Mesenchymal stem cell (in vitro differentiated cells and primary cell): ENCODE measurements around the gene TGM2.

Experiments
- DNase-seq: peaks from one replicate; pipeline ENCODE4 v3.0.0-alpha.2; 2013
- H2AFZ ChIP-seq: one replicate; pipeline ENCODE4 v1.6.1; 2013; ENCODE audit warnings: low read depth, mild to moderate bottlenecking, control low read depth, inconsistent platforms, low read length, moderate library complexity
- H2AK5ac ChIP-seq: 2 replicates; pipeline ENCODE4 v1.6.1; 2013; ENCODE audit warnings: low read length, moderate library complexity, mild to moderate bottlenecking, inconsistent platforms; ENCODE audit not compliant: severe bottlenecking
- H2BK120ac ChIP-seq: one replicate; pipeline ENCODE4 v1.6.1; 2013; ENCODE audit warnings: low read depth, mild to moderate bottlenecking, inconsistent platforms, low read length, moderate library complexity
- H2BK12ac ChIP-seq, 2 experiments: one replicate each; pipeline ENCODE4 v1.6.1; 2013; ENCODE audit warnings: inconsistent platforms in 2 of 2, low read length in 2 of 2, mild to moderate bottlenecking in 2 of 2, moderate library complexity in 2 of 2, control low read depth in 1 of 2
- H2BK15ac ChIP-seq: one replicate; pipeline ENCODE4 v1.6.1; 2013; ENCODE audit warnings: mild to moderate bottlenecking, low read depth, inconsistent platforms; ENCODE audit not compliant: poor library complexity, severe bottlenecking
- H2BK5ac ChIP-seq: 2 replicates; pipeline ENCODE4 v1.6.1; 2013; ENCODE audit warnings: low read depth, mild to moderate bottlenecking, low read length, control low read depth, inconsistent platforms; ENCODE audit not compliant: poor library complexity, severe bottlenecking
- H3K14ac ChIP-seq, 2 experiments: one replicate each; pipeline ENCODE4 v1.6.1; 2013; ENCODE audit warnings: inconsistent platforms in 2 of 2, low read length in 2 of 2, control low read depth in 1 of 2, mild to moderate bottlenecking in 1 of 2, moderate library complexity in 1 of 2
- H3K18ac ChIP-seq, 2 experiments: one replicate each; pipeline ENCODE4 v1.6.1; 2013; ENCODE audit warnings: inconsistent platforms in 2 of 2, low read length in 2 of 2, control low read depth in 1 of 2, low read depth in 1 of 2, mild to moderate bottlenecking in 1 of 2
- H3K23ac ChIP-seq, 2 experiments: one replicate each; pipeline ENCODE4 v1.6.1; 2013; ENCODE audit warnings: inconsistent platforms in 2 of 2, low read length in 2 of 2, mild to moderate bottlenecking in 2 of 2, moderate library complexity in 2 of 2, control low read depth in 1 of 2
- H3K27ac ChIP-seq: 2 replicates; pipeline ENCODE4 v1.5.1; 2013; ENCODE audit warnings: mild to moderate bottlenecking, moderate library complexity, low read length, control low read depth, inconsistent platforms; ENCODE audit not compliant: poor library complexity, severe bottlenecking
- H3K27me3 ChIP-seq, 2 experiments: 2 replicates each; pipeline versions ENCODE4 v1.6.1 to v1.7.0; 2013; ENCODE audit warnings: low read length in 2 of 2, mild to moderate bottlenecking in 2 of 2, moderate library complexity in 2 of 2, control low read depth in 1 of 2, inconsistent platforms in 1 of 2; ENCODE audit not compliant: control insufficient read depth in 1 of 2, insufficient read depth in 1 of 2
- H3K36me3 ChIP-seq, 2 experiments: 2 replicates each; pipeline versions ENCODE4 v1.6.1 to v1.7.0; 2013; ENCODE audit warnings: low read length in 2 of 2, control low read depth in 1 of 2, inconsistent platforms in 1 of 2, low read depth in 1 of 2, mild to moderate bottlenecking in 1 of 2; ENCODE audit not compliant: insufficient read depth in 2 of 2, control insufficient read depth in 1 of 2
- H3K4ac ChIP-seq, 2 experiments: one replicate each; pipeline ENCODE4 v1.6.1; 2013; ENCODE audit warnings: inconsistent platforms in 2 of 2, low read length in 2 of 2, mild to moderate bottlenecking in 2 of 2, moderate library complexity in 2 of 2, control low read depth in 1 of 2, low read depth in 1 of 2
- H3K4me1 ChIP-seq: 2 replicates; pipeline ENCODE4 v1.6.1; 2013; ENCODE audit warnings: low read depth, low read length, control low read depth; ENCODE audit not compliant: control insufficient read depth, insufficient read depth
- H3K4me2 ChIP-seq: 2 replicates; pipeline ENCODE4 v1.6.1; 2013; ENCODE audit warnings: low read length, mild to moderate bottlenecking, inconsistent platforms; ENCODE audit not compliant: poor library complexity, severe bottlenecking
- H3K4me3 ChIP-seq, 2 experiments: 2 replicates each; pipeline versions ENCODE4 v1.5.1 to v1.7.0; 2013; ENCODE audit warnings: low read length in 2 of 2, mild to moderate bottlenecking in 2 of 2, control low read depth in 1 of 2, low read depth in 1 of 2; ENCODE audit not compliant: insufficient read depth in 1 of 2
- H3K79me1 ChIP-seq: replicated peaks from 2 replicates; pipeline ENCODE4 v1.6.1; 2013; ENCODE audit warnings: mild to moderate bottlenecking, control low read depth, low read length, inconsistent platforms; ENCODE audit not compliant: poor library complexity, severe bottlenecking
- H3K9ac ChIP-seq: 2 replicates; pipeline ENCODE4 v1.7.0; 2013; ENCODE audit warnings: mild to moderate bottlenecking, low read length, moderate library complexity
- H3K9me3 ChIP-seq: 2 replicates; pipeline ENCODE4 v1.7.0; 2013; ENCODE audit warnings: mild to moderate bottlenecking, low read length; ENCODE audit not compliant: control insufficient read depth
- H4K8ac ChIP-seq: one replicate; pipeline ENCODE4 v1.6.1; 2013; ENCODE audit warnings: inconsistent platforms, mild to moderate bottlenecking, low read length, moderate library complexity
- H4K91ac ChIP-seq: one replicate; pipeline ENCODE4 v1.6.1; 2013; ENCODE audit warnings: mild to moderate bottlenecking, low read length, inconsistent platforms
- WGBS: methylation state at CpG from one replicate; pipeline ENCODE4 v1.1.7; 2013; ENCODE audit warnings: mixed read lengths; 5-methylcytosine and 5-hydroxymethylcytosine counted together

Gene TGM2

DNA sequence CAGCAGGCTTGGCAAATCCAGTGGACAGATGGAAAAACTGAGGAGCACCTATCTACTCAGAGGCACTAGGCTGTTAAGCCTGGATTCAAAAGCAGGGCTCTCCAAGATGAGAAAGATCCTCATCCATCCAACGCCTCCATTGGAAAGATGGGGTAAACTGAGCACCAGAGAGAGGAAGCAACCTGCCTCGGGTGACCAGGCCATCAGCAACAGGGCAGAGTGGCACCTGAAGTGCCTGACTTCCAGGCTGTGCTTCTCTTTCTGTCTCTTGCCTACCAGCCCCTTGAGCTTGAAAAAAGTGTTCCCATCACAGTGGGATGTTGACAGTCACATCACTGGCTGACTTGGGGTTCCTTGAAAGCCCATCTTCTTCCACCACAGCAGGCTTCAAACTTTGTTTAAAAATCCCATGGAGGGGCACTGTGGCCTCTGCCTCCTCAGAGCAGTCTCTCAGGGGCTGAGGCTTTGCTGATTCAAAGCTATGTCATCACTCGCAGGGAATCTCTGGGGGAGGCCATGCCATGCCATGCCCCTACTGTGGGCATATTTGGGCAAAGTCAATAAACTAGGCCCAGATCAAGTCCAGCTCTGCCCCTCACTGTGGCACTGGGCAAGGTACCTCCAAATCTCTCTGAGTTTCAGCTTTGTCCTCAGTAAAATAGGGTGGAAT, 44.8 kb upstream of the TGM2 start:
- Histone ChIP-seq H3K14ac (no peak overlapping the region), H3K4me3 (no peak overlapping the region), H2BK5ac (no peak overlapping the region), H3K4me1 (peaks cover 4% of the 10 kb centered on the region), H4K8ac (peak overlapping the region; percentile 78), H2AFZ (no peak overlapping the region), H3K27me3 (peaks cover 0 to 2% of the 10 kb centered on the region in 2 experiments), H3K4ac (no peak overlapping the region), H4K91ac (no peak overlapping the region), H2AK5ac (no peak overlapping the region), H3K4me2 (no peak overlapping the region), H2BK15ac (no peak overlapping the region), H3K18ac (no peak overlapping the region), H3K9me3 (no peaks in the 10 kb centered on the region), H3K9ac (no peak overlapping the region), H3K27ac (no peak overlapping the region), H2BK12ac (no peak overlapping the region), H2BK120ac (no peak overlapping the region), H3K36me3 (no peaks in the 10 kb centered on the region), H3K79me1 (no peaks in the 10 kb centered on the region), H3K23ac (no peak overlapping the region)
- WGBS, result 80% methylated on average over 3 of the region's 3 CpGs
- no peak for DNase-seq

DNA sequence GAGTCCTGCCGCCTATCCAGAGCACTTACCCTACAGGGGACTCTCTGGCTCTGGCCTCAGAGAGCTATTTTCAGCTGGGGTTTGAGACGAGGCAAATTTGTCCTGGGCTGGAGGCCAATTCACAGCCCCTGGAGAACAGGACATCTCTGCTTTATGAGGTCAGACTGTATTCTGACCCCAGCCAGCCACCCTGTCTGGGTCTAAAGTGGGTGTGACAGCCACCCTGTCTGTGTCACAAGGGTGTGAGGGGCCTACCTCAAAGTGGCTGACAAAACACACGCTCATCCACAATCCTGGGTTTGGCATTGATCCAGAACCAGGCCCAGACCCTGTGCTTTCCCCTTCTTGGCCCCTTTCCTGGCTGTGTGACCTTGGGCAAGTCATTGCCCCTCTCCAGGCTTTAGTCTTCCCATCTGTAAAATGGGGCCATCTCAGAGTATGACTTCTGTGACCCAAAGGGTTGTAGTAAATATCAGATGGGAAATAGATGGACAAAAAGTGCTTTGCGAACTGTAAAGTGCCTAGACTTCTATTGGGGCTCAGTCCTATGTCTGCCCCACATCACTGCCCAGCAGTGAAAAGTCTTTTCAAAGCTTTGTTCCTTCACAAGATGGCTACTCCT, 44.1 kb upstream of the TGM2 start:
- no peak overlapping the region for H3K23ac ChIP-seq
- no peaks in the 10 kb centered on the region for H3K36me3 ChIP-seq
- no peak overlapping the region for H4K8ac ChIP-seq
- H2BK5ac ChIP-seq, result no peak overlapping the region
- H3K4me3 ChIP-seq, result no peak overlapping the region
- no peak overlapping the region for H2BK15ac ChIP-seq
- H3K27ac ChIP-seq, result no peak overlapping the region
- DNase-seq, result peak; percentile 30
- no peak overlapping the region for H3K9ac ChIP-seq
- no peak overlapping the region for H3K14ac ChIP-seq
- peaks cover 0 to 2% of the 10 kb centered on the region in 2 experiments for H3K27me3 ChIP-seq
- no peaks in the 10 kb centered on the region for H3K9me3 ChIP-seq
- no peak overlapping the region for H2BK12ac ChIP-seq
- 62% methylated on average over 4 of the region's 4 CpGs for WGBS
- no peak overlapping the region for H4K91ac ChIP-seq
- peaks cover 4% of the 10 kb centered on the region for H3K4me1 ChIP-seq
- H3K79me1 ChIP-seq, result no peaks in the 10 kb centered on the region
- no peak overlapping the region for H3K4me2 ChIP-seq
- no peak overlapping the region for H3K4ac ChIP-seq
- H2AK5ac ChIP-seq, result no peak overlapping the region
- peak overlapping the region in 1 of 2 experiments; percentile 52 for H3K18ac ChIP-seq
- no peak overlapping the region for H2AFZ ChIP-seq
- H2BK120ac ChIP-seq, result no peak overlapping the region

DNA sequence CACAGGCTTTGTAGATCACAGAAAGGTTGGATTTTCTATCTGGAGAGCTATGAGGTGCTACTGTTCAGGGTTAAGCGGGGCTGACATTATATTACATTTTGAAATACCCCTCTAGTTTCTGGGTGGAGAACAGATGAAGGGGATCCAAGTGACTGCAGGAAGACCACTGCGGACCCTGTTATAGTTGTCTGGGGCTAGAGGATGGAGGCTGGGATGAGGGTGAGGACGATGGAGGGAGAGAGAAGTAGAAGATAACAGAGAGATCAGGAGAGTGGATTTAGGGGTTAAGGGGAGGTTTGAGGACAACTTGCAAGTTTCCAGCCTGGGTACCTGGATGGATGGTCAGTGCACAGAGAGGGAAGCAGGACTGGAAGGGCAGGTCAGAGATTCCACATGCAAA, 43.5 kb upstream of the TGM2 start:
- H3K23ac ChIP-seq, result no peak overlapping the region
- H3K4me3 ChIP-seq, result no peak overlapping the region
- H3K9ac ChIP-seq, result no peak overlapping the region
- no peaks in the 10 kb centered on the region for H3K36me3 ChIP-seq
- peaks cover 0 to 2% of the 10 kb centered on the region in 2 experiments for H3K27me3 ChIP-seq
- no peaks in the 10 kb centered on the region for H3K9me3 ChIP-seq
- DNase-seq, result no peak
- H3K4me2 ChIP-seq, result no peak overlapping the region
- no peak overlapping the region for H3K4ac ChIP-seq
- no peaks in the 10 kb centered on the region for H3K79me1 ChIP-seq
- peaks cover 4% of the 10 kb centered on the region for H3K4me1 ChIP-seq
- no peak overlapping the region for H2BK12ac ChIP-seq
- H3K18ac ChIP-seq, result peak overlapping the region in 1 of 2 experiments; percentile 52
- H2BK15ac ChIP-seq, result no peak overlapping the region
- no peak overlapping the region for H3K14ac ChIP-seq
- H2AK5ac ChIP-seq, result no peak overlapping the region
- H2BK5ac ChIP-seq, result no peak overlapping the region
- no peak overlapping the region for H3K27ac ChIP-seq
- H4K8ac ChIP-seq, result no peak overlapping the region
- peak overlapping the region; percentile 6 for H4K91ac ChIP-seq
- 96% methylated on average over 3 of the region's 3 CpGs for WGBS
- H2AFZ ChIP-seq, result no peak overlapping the region
- H2BK120ac ChIP-seq, result no peak overlapping the region

DNA sequence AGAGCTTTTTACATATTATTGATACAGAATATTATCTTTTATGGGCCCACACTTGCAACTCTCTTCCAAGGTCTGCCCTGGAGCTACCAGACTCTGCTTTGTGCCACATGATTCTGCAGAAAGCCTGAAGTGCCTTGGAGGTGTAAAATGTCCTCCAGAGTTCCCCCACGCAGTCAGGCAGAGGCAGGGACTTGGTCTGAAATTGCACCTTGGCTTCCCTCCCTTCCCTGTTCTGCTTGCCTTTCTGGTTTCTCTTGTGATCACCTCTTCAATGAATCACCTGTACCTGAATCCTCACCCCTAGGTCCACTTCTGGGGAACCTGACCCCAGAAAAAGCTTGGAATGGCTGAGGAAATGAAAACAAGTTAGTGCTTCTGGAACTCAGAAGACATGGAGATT, 43.0 kb upstream of the TGM2 start:
- Histone ChIP-seq H3K27me3 (peaks cover 0 to 2% of the 10 kb centered on the region in 2 experiments), H3K4me1 (no peaks in the 10 kb centered on the region), H2BK12ac (peak overlapping the region in 1 of 2 experiments; percentile 16), H3K9me3 (no peaks in the 10 kb centered on the region), H3K36me3 (no peaks in the 10 kb centered on the region), H3K9ac (no peak overlapping the region), H4K91ac (no peak overlapping the region), H2BK15ac (no peak overlapping the region), H3K23ac (no peak overlapping the region), H3K4me2 (no peak overlapping the region), H3K79me1 (no peaks in the 10 kb centered on the region), H3K4ac (no peak overlapping the region), H3K4me3 (no peak overlapping the region), H2AK5ac (no peak overlapping the region), H3K27ac (no peak overlapping the region), H3K18ac (no peak overlapping the region), H4K8ac (no peak overlapping the region), H2BK5ac (no peak overlapping the region), H3K14ac (no peak overlapping the region), H2BK120ac (no peak overlapping the region), H2AFZ (no peak overlapping the region)
- 93% methylated on average over 1 of the region's 1 CpG for WGBS
- no peak for DNase-seq
